22Rv1 (cell line): ENCODE measurements around the gene SPAG6.

Experiments
- ZFX ChIP-seq: fragments of 450-650 bp; IDR thresholded peaks from 2 replicates; pipeline ENCODE4 v1.6.1; 2017; ENCODE audit warnings: antibody characterized with exemption, borderline replicate concordance
- TF ChIP-seq, protein P1 (sequence below): fragments of 450-650 bp; IDR thresholded peaks from 2 replicates; pipeline ENCODE4 v1.5.1; 2017; ENCODE audit warnings: mild to moderate bottlenecking

DNA sequence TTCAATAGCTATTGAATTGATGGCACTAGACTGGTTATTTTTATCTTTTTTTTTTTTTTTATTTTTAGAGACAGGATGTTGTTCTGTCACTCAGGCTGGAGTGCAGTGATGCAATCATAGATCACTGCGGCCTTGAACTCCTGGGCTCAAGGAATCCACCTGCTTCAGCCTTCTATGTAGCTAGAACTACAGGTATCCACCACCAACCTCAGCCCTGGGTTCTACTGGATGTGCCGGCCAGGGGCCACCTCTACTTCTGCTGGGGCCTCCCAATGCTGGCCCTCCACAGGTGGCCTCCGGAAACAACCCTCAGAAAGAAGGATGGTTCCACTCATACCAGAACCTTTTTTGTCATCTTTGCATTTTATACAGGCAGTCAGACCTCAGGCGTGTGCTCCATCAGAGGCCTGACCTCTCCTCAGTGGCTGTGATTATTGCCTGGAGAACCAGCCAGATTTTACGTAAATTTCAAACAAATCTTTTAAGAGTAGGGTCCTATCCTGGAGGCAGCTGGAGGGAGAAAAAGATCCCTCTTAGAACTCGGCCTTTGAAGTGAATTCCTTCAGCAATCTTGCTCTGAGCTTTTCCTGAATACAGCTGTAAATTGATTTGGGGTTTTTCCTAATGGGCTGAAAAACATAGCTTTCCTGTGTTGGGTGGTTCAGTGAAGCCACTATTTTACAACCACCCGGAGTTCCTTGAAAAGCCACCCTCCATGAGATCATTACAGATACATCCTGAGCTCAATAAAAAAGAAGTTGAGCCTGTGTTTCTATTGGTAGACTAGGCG is 110.0 kb downstream of the SPAG6 start:
- TF ChIP-seq, protein P1, sequence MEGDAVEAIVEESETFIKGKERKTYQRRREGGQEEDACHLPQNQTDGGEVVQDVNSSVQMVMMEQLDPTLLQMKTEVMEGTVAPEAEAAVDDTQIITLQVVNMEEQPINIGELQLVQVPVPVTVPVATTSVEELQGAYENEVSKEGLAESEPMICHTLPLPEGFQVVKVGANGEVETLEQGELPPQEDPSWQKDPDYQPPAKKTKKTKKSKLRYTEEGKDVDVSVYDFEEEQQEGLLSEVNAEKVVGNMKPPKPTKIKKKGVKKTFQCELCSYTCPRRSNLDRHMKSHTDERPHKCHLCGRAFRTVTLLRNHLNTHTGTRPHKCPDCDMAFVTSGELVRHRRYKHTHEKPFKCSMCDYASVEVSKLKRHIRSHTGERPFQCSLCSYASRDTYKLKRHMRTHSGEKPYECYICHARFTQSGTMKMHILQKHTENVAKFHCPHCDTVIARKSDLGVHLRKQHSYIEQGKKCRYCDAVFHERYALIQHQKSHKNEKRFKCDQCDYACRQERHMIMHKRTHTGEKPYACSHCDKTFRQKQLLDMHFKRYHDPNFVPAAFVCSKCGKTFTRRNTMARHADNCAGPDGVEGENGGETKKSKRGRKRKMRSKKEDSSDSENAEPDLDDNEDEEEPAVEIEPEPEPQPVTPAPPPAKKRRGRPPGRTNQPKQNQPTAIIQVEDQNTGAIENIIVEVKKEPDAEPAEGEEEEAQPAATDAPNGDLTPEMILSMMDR = no peak
- TF ChIP-seq ZFX = no peak
